Pancreas (tissue), 10 donors: ENCODE measurements around the gene ATP8B4. TPM values are rescaled to one million over a fixed set of nuclear protein-coding genes. Genes with fewer than 3 reads are reported as not detected.
A peak's percentile ranks its signal among the peaks of the same experiment; 100 is the strongest.

Experiments used
- ATAC-seq, 4 donors: fragments of 200-7000 bp; cut with Tn5 transposase; one replicate each; pipeline versions ENCODE4 v1.8.0 to v1.9.1; 2020; ENCODE audit warnings: mild to moderate bottlenecking in 4 of 4, moderate library complexity in 4 of 4
- DNase-seq, 6 donors: peaks; one replicate each; pipeline ENCODE4 v3.0.0-alpha.2; 2020
- FAIRE-seq: peaks from 2 replicates; lab custom pipeline; 2012; peaks lifted over from hg19 to GRCh38; lab: Jason Lieb, UNC
- H3K27ac ChIP-seq, 4 donors: fragments of 200-600 bp; sonication (generic); 1 replicate in 3 of 4; 2 replicates in 1 of 4; pipeline versions ENCODE4 v1.5.0 to v1.8.0; 2020
- H3K27me3 ChIP-seq, 4 donors: fragments of 200-600 bp; one replicate each; pipeline ENCODE4 v1.8.0; 2021
- H3K36me3 ChIP-seq, 3 donors: fragments of 200-600 bp; sonication (generic) in 1 of 3; one replicate each; pipeline versions ENCODE4 v1.5.0 to v1.8.0; 2020 to 2021
- H3K4me1 ChIP-seq, 3 donors: fragments of 200-600 bp; one replicate each; pipeline ENCODE4 v1.8.0; 2021
- H3K4me3 ChIP-seq, 4 donors: fragments of 200-600 bp; sonication (generic) in 2 of 4; one replicate each; pipeline versions ENCODE4 v1.5.0 to v1.8.0; 2020 to 2021
- H3K9me3 ChIP-seq, 4 donors: fragments of 200-600 bp; one replicate each; pipeline ENCODE4 v1.8.0; 2021
- WGBS, 2 donors: extraction: QIAGEN DNeasy Blood & Tissue Kit; methylation state at CpG; one replicate each; pipeline ENCODE4 v1.1.7; 2013; 5-methylcytosine and 5-hydroxymethylcytosine counted together
- intact Hi-C, 3 donors: fragments of 100-400 bp; cut with DNase I; formaldehyde crosslinking; loops; one replicate each; pipeline versions ENCODE4 v1.11.1 to v1.14.2; 2022
- polyA plus RNA-seq, 2 donors: library from polyadenylated mRNA; stranded (reverse); fragments of 200-250 nt; gene quantifications; one replicate each; pipeline ENCODE4 v1.2.3, GENCODE V29; 2013
- total RNA-seq, 6 donors: library from RNA; stranded (reverse); fragmentation: NEBNext Ultra II Directional in 4 of 6; extraction: Animal tissue kit (Norgen Biotek cat#: 25700) in 4 of 6; gene quantifications; one replicate each; pipeline versions ENCODE4 v1.2.1 to v1.2.4, GENCODE V29; 2021 to 2023
- TF ChIP-seq, protein P1 (sequence below), 4 donors: fragments of 200-600 bp; sonication (generic) in 3 of 4; IDR thresholded peaks; one replicate each; pipeline versions ENCODE4 v1.5.0 to v1.8.0; 2021; ENCODE audit warnings: antibody characterized with exemption in 4 of 4
- donor health status: healthy with polysubstance abuse.
- donor health status: DM: no; HTN: no; CAD: no; lungs with moderate emphysema.
- donor health status: DM: no; HTN: no; CAD: no.
- donor health status: control.
- donor health status: control.
- donor health status: Bipolar disorder and iron deficiency.
- donor health status: DM: yes; HTN: yes; CAD: no.
- donor health status: DM: no; HTN: no; CAD: no.
- donor health status: DM: no; HTN: no; CAD: no.
- donor health status: DM: yes; HTN: yes; CAD: no.

ATP8B4 gene
- total and polyA plus RNA-seq, 8 donors = 0.55 to 5.3 (median 0.97) TPM

DNA sequence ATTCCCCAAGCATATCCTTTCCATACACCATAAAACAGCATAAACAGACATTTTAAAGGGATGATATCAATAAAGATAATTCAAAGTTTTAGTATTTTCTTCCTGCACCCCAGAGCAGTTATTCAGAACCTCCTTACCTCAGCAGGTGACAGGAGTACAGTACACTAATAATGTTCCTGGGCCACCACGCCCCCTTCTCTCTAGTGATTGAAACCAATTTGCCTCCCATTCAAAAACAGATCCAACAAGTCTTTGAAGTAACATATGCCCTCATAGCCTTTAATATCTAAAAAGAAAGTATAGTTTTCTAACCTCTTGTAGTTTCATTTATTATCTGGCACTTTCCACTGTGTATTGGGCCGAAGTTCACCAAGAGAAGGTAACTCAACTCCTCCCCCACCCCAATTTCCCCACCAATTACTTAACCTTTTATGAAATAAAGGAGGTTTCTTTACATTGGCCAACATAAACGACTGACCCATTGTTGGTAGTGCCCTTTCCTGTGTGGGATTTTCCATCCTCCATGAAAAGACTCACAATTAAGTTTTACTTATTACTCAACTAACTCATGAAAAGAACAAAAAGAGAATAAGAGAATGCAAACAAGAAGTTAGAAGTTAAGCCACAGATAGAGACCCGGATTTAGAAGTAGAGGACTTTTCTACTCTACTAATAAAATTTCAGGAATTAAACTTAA is 5.0 kb upstream of the ATP8B4 start:
- no peaks in the 10 kb centered on the region for H3K36me3 ChIP-seq
- no peak overlapping the region for H3K4me3 ChIP-seq
- no peaks in the 10 kb centered on the region for H3K27me3 ChIP-seq
- no peak for DNase-seq
- FAIRE-seq = no peak
- H3K9me3 ChIP-seq = no peaks in the 10 kb centered on the region
- intact Hi-C loops = no loop called here
- no peaks in the 10 kb centered on the region for H3K4me1 ChIP-seq
- ATAC-seq = no peak
- WGBS, 2 donors = 58 to 69% methylated on average over 4 of the region's 4 CpGs
- TF ChIP-seq, protein P1, sequence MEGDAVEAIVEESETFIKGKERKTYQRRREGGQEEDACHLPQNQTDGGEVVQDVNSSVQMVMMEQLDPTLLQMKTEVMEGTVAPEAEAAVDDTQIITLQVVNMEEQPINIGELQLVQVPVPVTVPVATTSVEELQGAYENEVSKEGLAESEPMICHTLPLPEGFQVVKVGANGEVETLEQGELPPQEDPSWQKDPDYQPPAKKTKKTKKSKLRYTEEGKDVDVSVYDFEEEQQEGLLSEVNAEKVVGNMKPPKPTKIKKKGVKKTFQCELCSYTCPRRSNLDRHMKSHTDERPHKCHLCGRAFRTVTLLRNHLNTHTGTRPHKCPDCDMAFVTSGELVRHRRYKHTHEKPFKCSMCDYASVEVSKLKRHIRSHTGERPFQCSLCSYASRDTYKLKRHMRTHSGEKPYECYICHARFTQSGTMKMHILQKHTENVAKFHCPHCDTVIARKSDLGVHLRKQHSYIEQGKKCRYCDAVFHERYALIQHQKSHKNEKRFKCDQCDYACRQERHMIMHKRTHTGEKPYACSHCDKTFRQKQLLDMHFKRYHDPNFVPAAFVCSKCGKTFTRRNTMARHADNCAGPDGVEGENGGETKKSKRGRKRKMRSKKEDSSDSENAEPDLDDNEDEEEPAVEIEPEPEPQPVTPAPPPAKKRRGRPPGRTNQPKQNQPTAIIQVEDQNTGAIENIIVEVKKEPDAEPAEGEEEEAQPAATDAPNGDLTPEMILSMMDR (IDR thresholded peaks at IDR 0.05) = no peak
- H3K27ac ChIP-seq = no peak overlapping the region

GRCh38 chr15:50120729-50121128 is 1.7 kb upstream of the ATP8B4 start:
- H3K4me3 ChIP-seq = no peak overlapping the region
- TF ChIP-seq, protein P1 (IDR thresholded peaks at IDR 0.05) = no peak
- no peaks in the 10 kb centered on the region for H3K4me1 ChIP-seq
- DNase-seq = no peak
- H3K27ac ChIP-seq = no peak overlapping the region
- no peak for FAIRE-seq
- intact Hi-C loops = no loop called here
- H3K9me3 ChIP-seq = no peaks in the 10 kb centered on the region
- ATAC-seq = no peak
- H3K36me3 ChIP-seq = no peaks in the 10 kb centered on the region
- no peaks in the 10 kb centered on the region for H3K27me3 ChIP-seq

GRCh38 chr15:50117431-50118027 is 1.5 kb downstream of the ATP8B4 start:
- TF ChIP-seq, protein P1 (IDR thresholded peaks at IDR 0.05) = no peak
- FAIRE-seq (no peak), ATAC-seq (no peak), DNase-seq (no peak)
- intact Hi-C loops = no loop called here
- H3K4me3 ChIP-seq = no peak overlapping the region
- no peaks in the 10 kb centered on the region for H3K4me1 ChIP-seq
- no peaks in the 10 kb centered on the region for H3K27me3 ChIP-seq
- H3K36me3 ChIP-seq = no peaks in the 10 kb centered on the region
- no peak overlapping the region for H3K27ac ChIP-seq
- no peaks in the 10 kb centered on the region for H3K9me3 ChIP-seq

- Histone ChIP-seq H3K4me1 (no peaks in the 10 kb centered on the region), H3K27ac (no peak overlapping the region), H3K4me3 (no peak overlapping the region), H3K27me3 (no peaks in the 10 kb centered on the region), H3K9me3 (no peaks in the 10 kb centered on the region), H3K36me3 (no peaks in the 10 kb centered on the region)
- DNase-seq = no peak
- ATAC-seq = peak in 1 of 4 donors; percentile 36
- no peak for FAIRE-seq
- TF ChIP-seq, protein P1 (IDR thresholded peaks at IDR 0.05) = no peak
- intact Hi-C loops = no loop called here
- WGBS, 2 donors = 23 to 30% methylated on average over 3 of the region's 3 CpGs
These were observed 2.6 kb downstream of the ATP8B4 start for GRCh38 chr15:50116477-50116876.
